Parathyroid adenoma (tissue), 2 donors: Measurements from ENCODE around the gene WBP2.

ENCODE experiments used
- H2AFZ ChIP-seq: fragments of 300-600 bp; sonication (generic); one replicate; pipeline ENCODE4 v1.7.0; 2017; ENCODE audit warnings: antibody characterized with exemption, mild to moderate bottlenecking
- H3K27ac ChIP-seq: fragments of 300-600 bp; sonication (generic); one replicate; pipeline ENCODE4 v1.7.0; 2017
- H3K27me3 ChIP-seq: fragments of 300-600 bp; sonication (generic); one replicate; pipeline ENCODE4 v1.7.0; 2017; ENCODE audit warnings: low read length; ENCODE audit not compliant: control insufficient read depth, insufficient read depth
- H3K36me3 ChIP-seq: fragments of 300-600 bp; sonication (generic); one replicate; pipeline ENCODE4 v1.7.0; 2017; ENCODE audit warnings: low read length; ENCODE audit not compliant: control insufficient read depth, insufficient read depth
- H3K4me1 ChIP-seq: fragments of 300-600 bp; sonication (generic); one replicate; pipeline ENCODE4 v1.7.0; 2017; ENCODE audit warnings: control low read depth
- H3K4me2 ChIP-seq: fragments of 300-600 bp; sonication (generic); one replicate; pipeline ENCODE4 v1.7.0; 2017; ENCODE audit warnings: low read length
- H3K4me3 ChIP-seq: fragments of 300-600 bp; sonication (generic); one replicate; pipeline ENCODE4 v1.7.0; 2017; ENCODE audit warnings: low read depth, low read length
- H3K79me2 ChIP-seq: fragments of 300-600 bp; sonication (generic); one replicate; pipeline ENCODE4 v1.7.0; 2017; ENCODE audit warnings: control low read depth
- H3K9ac ChIP-seq: fragments of 300-600 bp; sonication (generic); one replicate; pipeline ENCODE4 v1.7.0; 2017; ENCODE audit warnings: mild to moderate bottlenecking
- H3K9me3 ChIP-seq: fragments of 300-600 bp; sonication (generic); one replicate; pipeline ENCODE4 v1.7.0; 2017; ENCODE audit warnings: low read length; ENCODE audit not compliant: control insufficient read depth
- TF ChIP-seq, protein P1 (sequence below): fragments of 300-600 bp; sonication (generic); IDR thresholded peaks from one replicate; pipeline ENCODE4 v1.7.0; 2017; ENCODE audit warnings: antibody characterized with exemption, mild to moderate bottlenecking
- donor health status: primary hyperparathyroidism.

WBP2 gene

DNA sequence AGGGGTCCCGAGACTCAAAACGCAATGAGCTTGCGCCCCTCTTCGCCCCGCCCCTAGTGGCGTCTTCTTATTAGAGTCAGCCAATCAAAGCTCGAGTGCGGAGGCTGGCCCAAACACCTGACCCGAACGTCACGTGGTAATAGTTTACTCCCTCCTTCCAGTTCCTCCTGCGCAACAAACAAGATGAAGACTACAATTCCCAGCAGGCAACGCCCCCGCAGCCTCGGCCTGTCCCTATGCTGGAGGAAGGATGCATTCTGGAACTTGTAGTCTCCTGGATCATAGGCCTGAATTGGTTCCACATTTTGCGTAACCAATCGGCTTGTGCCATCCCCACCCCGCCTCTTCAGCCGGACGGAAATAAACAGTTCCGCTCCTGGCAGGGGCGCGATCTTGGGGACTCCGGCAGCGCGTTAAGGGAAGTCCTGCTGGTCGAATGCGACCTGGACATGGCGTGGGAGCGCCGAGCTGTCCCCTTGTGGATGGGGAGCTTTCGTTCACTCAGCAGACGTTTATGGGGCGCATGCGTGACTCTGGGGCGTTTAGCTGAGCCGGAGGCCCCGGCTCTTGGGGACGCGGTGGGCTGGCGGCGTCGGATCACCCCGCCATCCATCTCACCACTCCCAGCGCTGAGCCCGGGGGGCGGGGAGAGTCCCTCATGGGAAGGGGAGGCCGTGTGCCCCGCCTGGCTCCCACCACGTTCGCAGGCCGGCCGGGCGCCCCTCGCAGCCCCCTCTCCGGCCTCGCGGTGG lies at the start of gene WBP2:
WBP2 (minus strand) TSS at position 26 of the 752 bp plus-strand sequence. CDS start 38 bp downstream, outside the sequence.
- peak within 1 kb of the TSS; percentile 62 for H3K9ac ChIP-seq
- H3K36me3 ChIP-seq: no peaks in the 10 kb centered on the region
- H3K27me3 ChIP-seq: no peaks in the 10 kb centered on the region
- TF ChIP-seq, protein P1, sequence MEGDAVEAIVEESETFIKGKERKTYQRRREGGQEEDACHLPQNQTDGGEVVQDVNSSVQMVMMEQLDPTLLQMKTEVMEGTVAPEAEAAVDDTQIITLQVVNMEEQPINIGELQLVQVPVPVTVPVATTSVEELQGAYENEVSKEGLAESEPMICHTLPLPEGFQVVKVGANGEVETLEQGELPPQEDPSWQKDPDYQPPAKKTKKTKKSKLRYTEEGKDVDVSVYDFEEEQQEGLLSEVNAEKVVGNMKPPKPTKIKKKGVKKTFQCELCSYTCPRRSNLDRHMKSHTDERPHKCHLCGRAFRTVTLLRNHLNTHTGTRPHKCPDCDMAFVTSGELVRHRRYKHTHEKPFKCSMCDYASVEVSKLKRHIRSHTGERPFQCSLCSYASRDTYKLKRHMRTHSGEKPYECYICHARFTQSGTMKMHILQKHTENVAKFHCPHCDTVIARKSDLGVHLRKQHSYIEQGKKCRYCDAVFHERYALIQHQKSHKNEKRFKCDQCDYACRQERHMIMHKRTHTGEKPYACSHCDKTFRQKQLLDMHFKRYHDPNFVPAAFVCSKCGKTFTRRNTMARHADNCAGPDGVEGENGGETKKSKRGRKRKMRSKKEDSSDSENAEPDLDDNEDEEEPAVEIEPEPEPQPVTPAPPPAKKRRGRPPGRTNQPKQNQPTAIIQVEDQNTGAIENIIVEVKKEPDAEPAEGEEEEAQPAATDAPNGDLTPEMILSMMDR: peak; percentile 63
- H3K79me2 ChIP-seq: peaks cover 3% of the 10 kb centered on the region
- H3K27ac ChIP-seq: peak within 1 kb of the TSS; percentile 85
- H3K9me3 ChIP-seq: no peaks in the 10 kb centered on the region
- peak within 1 kb of the TSS; percentile 86 for H3K4me3 ChIP-seq
- H3K4me1 ChIP-seq: peaks cover 3% of the 10 kb centered on the region
- peak within 1 kb of the TSS; percentile 77 for H2AFZ ChIP-seq
- H3K4me2 ChIP-seq: peak within 1 kb of the TSS; percentile 92

DNA sequence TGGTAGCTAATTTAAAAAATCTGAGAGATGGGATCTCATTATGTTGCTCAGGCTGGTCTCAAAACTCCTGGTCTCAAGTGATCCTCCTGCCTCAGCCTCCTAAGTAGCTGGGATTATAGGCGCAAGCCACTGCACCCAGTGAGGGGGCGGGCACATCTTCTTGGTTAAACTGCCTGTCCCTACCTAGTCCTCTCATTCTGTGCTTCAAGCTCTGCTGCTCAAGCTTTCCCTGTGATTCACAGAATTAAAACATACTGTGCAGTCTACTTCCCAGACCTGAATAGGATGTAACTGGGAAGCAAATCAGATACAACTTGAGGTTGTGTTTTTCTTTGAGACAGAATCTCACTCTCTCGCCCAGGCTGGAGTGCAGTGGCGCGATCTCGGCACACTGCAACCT lies 47.3 kb upstream of the WBP2 start:
- Histone ChIP-seq H3K4me3 (no peak overlapping the region), H3K79me2 (peaks cover 13% of the 10 kb centered on the region), H3K4me2 (no peak overlapping the region), H2AFZ (no peak overlapping the region), H3K4me1 (peaks cover 3% of the 10 kb centered on the region), H3K36me3 (no peaks in the 10 kb centered on the region), H3K9ac (no peak overlapping the region), H3K27me3 (no peaks in the 10 kb centered on the region), H3K27ac (no peak overlapping the region), H3K9me3 (no peaks in the 10 kb centered on the region)
- TF ChIP-seq, protein P1: no peak

- Histone ChIP-seq H3K36me3 (no peaks in the 10 kb centered on the region), H3K9me3 (no peaks in the 10 kb centered on the region), H3K4me2 (no peak overlapping the region), H3K9ac (no peak overlapping the region), H3K27me3 (no peaks in the 10 kb centered on the region), H3K27ac (no peak overlapping the region), H3K4me1 (peaks cover 3% of the 10 kb centered on the region), H3K4me3 (no peak overlapping the region), H2AFZ (no peak overlapping the region), H3K79me2 (peaks cover 13% of the 10 kb centered on the region)
- TF ChIP-seq, protein P1: no peak
Observed at GRCh38 chr17:75901727-75902126, 46.6 kb upstream of the WBP2 start.

DNA sequence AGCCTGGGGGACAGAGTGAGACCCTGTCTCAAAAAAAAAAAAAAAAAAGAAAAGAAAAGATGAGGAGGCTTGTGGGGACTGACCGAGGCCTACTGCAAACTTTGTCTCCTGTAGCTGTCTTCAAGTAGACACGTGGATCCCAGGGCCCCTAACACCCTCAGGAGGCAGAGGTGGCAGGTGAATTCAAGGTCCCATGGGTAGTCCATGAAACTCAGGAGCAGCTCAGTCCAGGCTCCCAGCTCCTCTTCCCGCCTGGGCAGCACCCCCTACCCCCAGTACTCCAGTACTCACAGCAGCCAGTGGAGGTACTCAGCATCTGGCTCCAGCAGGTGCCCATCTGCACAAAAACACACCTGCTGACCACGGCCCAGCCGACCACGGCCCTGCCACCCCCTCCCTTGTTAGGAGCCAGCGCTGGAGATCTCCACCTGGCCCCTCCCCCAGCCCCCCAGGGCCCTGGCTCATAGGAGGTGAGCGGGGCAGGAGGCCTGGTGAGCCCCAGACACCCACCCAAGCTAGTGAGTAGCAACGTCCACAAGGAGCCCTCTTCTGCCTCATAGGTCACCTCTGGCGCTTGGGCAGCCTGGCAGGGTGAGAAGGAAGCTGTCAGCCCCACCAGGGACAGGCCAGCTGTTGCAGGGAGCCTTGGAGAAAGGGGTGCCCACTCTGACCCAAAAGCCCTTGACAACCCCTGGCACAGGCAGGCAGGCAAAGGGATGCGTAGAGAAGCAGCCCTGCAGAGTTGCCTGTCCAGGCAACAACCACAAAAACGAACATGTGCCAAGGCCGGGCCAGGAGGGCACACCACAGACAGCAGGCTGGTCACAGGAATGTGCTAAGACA lies 45.8 kb upstream of the WBP2 start:
- H2AFZ ChIP-seq: no peak overlapping the region
- TF ChIP-seq, protein P1: no peak
- no peaks in the 10 kb centered on the region for H3K9me3 ChIP-seq
- H3K79me2 ChIP-seq: peaks cover 14% of the 10 kb centered on the region
- H3K4me2 ChIP-seq: no peak overlapping the region
- peaks cover 3% of the 10 kb centered on the region for H3K4me1 ChIP-seq
- H3K27ac ChIP-seq: no peak overlapping the region
- H3K4me3 ChIP-seq: no peak overlapping the region
- H3K27me3 ChIP-seq: no peaks in the 10 kb centered on the region
- no peaks in the 10 kb centered on the region for H3K36me3 ChIP-seq
- H3K9ac ChIP-seq: no peak overlapping the region
